B cell (primary cell): ENCODE data around the gene FOXO1. TPM values are rescaled to one million over a fixed set of nuclear protein-coding genes. Genes with fewer than 3 reads are reported as not detected.

Experiments used
- ATAC-seq: fragments of 200-7000 bp; cut with Tn5 transposase; one replicate; pipeline ENCODE4 v1.10.0; 2021; ENCODE audit warnings: low read depth, mild to moderate bottlenecking, moderate number of reproducible peaks, moderate library complexity
- CTCF ChIA-PET: fragments of 350-600 bp; sonication (Branson Sonifier 250); formaldehyde crosslinking; loops from one replicate; lab custom pipeline; 2021; ENCODE audit warnings: antibody characterized with exemption, inconsistent platforms; lab: Charles Lee
- POLR2A ChIA-PET: fragments of 350-600 bp; sonication (Branson Sonifier 250); formaldehyde crosslinking; loops from one replicate; lab custom pipeline; 2021; ENCODE audit warnings: antibody characterized with exemption; lab: Charles Lee
- DNase-seq: peaks from one replicate; pipeline ENCODE4 v3.0.0; 2013
- H2AFZ ChIP-seq: 2 replicates; pipeline ENCODE4 v1.6.1; 2012; ENCODE audit warnings: mild to moderate bottlenecking, low read depth, low read length; ENCODE audit not compliant: insufficient read depth, poor library complexity, severe bottlenecking
- H3K27ac ChIP-seq, 2 donors: 1 replicate in 1 of 2; 2 replicates in 1 of 2; pipeline ENCODE4 v1.5.1; 2012 to 2013; ENCODE audit warnings: low read length in 2 of 2, mild to moderate bottlenecking in 2 of 2, moderate library complexity in 1 of 2
- H3K27me3 ChIP-seq, 4 experiments: fragments of 200-600 bp in 1 of 4; sonication (generic) in 1 of 4; replicated peaks in 1 of 4; 1 replicate in 2 of 4; 2 replicates in 2 of 4; pipeline versions ENCODE4 v1.6.1 to v1.7.0; 2013 to 2016; ENCODE audit warnings: low read length in 3 of 4, mild to moderate bottlenecking in 2 of 4, mixed read lengths in 1 of 4, moderate library complexity in 1 of 4; ENCODE audit not compliant: insufficient read depth in 4 of 4, control insufficient read depth in 3 of 4; ENCODE audit errors: control extremely low read depth in 1 of 4
- H3K36me3 ChIP-seq, 2 experiments: replicated peaks in 1 of 2; 1 replicate in 1 of 2; 2 replicates in 1 of 2; pipeline versions ENCODE4 v1.6.1 to v1.7.1; 2013; ENCODE audit warnings: low read length in 1 of 2; ENCODE audit not compliant: insufficient read depth in 2 of 2, control insufficient read depth in 1 of 2; ENCODE audit errors: control extremely low read depth in 1 of 2, extremely low read depth in 1 of 2
- H3K4me1 ChIP-seq, 2 donors: fragments of 200-600 bp in 1 of 2; sonication (generic) in 1 of 2; 1 replicate in 1 of 2; 2 replicates in 1 of 2; pipeline versions ENCODE4 v1.5.1 to v1.6.1; 2013 to 2017; ENCODE audit warnings: low read length in 2 of 2; ENCODE audit not compliant: control insufficient read depth in 2 of 2, insufficient read depth in 2 of 2
- H3K4me2 ChIP-seq: replicated peaks from 2 replicates; pipeline ENCODE3; 2012; ENCODE audit warnings: mild to moderate bottlenecking, low read depth, low read length; ENCODE audit not compliant: poor library complexity, severe bottlenecking
- H3K4me3 ChIP-seq, 5 experiments: fragments of 200-600 bp in 1 of 5; sonication (generic) in 1 of 5; 1 replicate in 3 of 5; 2 replicates in 2 of 5; pipeline versions ENCODE4 v1.5.1 to v1.7.0; 2011 to 2016; ENCODE audit warnings: low read length in 4 of 5, mild to moderate bottlenecking in 4 of 5, low read depth in 2 of 5, control low read depth in 1 of 5, moderate library complexity in 1 of 5; ENCODE audit not compliant: insufficient read depth in 1 of 5; ENCODE audit errors: control extremely low read depth in 1 of 5, extremely low read depth in 1 of 5
- H3K79me2 ChIP-seq: fragments of 200-600 bp; sonication (generic); one replicate; pipeline ENCODE4 v1.6.0; 2016; ENCODE audit warnings: low read length; ENCODE audit not compliant: control insufficient read depth, insufficient read depth
- H3K9ac ChIP-seq: fragments of 200-600 bp; sonication (generic); 2 replicates; pipeline ENCODE4 v1.6.1; 2017; ENCODE audit warnings: mild to moderate bottlenecking, low read length, moderate library complexity
- H3K9me3 ChIP-seq, 3 donors: one replicate each; pipeline versions ENCODE4 v1.6.1 to v1.7.1; 2013; ENCODE audit warnings: low read length in 2 of 3; ENCODE audit not compliant: control insufficient read depth in 2 of 3, insufficient read depth in 1 of 3; ENCODE audit errors: control extremely low read depth in 1 of 3
- H4K20me1 ChIP-seq: 2 replicates; pipeline ENCODE4 v1.6.0; 2012; ENCODE audit warnings: mild to moderate bottlenecking, low read length; ENCODE audit not compliant: insufficient read depth, control insufficient read depth, poor library complexity, severe bottlenecking
- H3K27ac Mint-ChIP-seq: one replicate; pipeline ENCODE4 v1.8.0; 2021; ENCODE audit warnings: mixed read lengths
- H3K27me3 Mint-ChIP-seq: one replicate; pipeline ENCODE4 v1.8.0; 2021; ENCODE audit warnings: mixed read lengths
- H3K4me1 Mint-ChIP-seq: one replicate; pipeline ENCODE4 v1.8.0; 2021; ENCODE audit warnings: mixed read lengths
- H3K4me3 Mint-ChIP-seq: one replicate; pipeline ENCODE4 v1.8.0; 2021; ENCODE audit warnings: mixed read lengths
- H3K9me3 Mint-ChIP-seq: one replicate; pipeline ENCODE4 v1.8.0; 2022; ENCODE audit warnings: mixed read lengths; ENCODE audit not compliant: insufficient read depth
- CTCF ChIP-seq: fragments of 200-600 bp; IDR thresholded peaks from one replicate; pipeline ENCODE4 v1.8.0; 2022; ENCODE audit warnings: antibody characterized with exemption, mild to moderate bottlenecking
- EZH2 ChIP-seq: IDR thresholded peaks from 2 replicates; pipeline ENCODE4 v1.6.1; 2012; ENCODE audit warnings: borderline replicate concordance, low read depth, mild to moderate bottlenecking, moderate library complexity, low read length; ENCODE audit not compliant: insufficient read depth, poor library complexity, severe bottlenecking
- WGBS: methylation state at CpG from one replicate; pipeline ENCODE4 v1.1.5; 2013; ENCODE audit warnings: missing lambda C conversion rate; ENCODE audit not compliant: insufficient coverage; 5-methylcytosine and 5-hydroxymethylcytosine counted together
- intact Hi-C: fragments of 100-400 bp; cut with micrococcal nuclease; formaldehyde crosslinking; loops from one replicate; pipeline ENCODE4 v1.10.0; 2022
- polyA plus RNA-seq: library from polyadenylated mRNA; depleted of rRNA; stranded (reverse); fragments of >200 nt; gene quantifications from 2 replicates; pipeline ENCODE4 v1.2.3, GENCODE V29; 2012
- total RNA-seq, 2 donors: library from RNA; stranded (reverse); fragments of 120-200 nt in 1 of 2; gene quantifications; 1 replicate in 1 of 2; 2 replicates in 1 of 2; pipeline versions ENCODE4 v1.2.3 to v1.2.4, GENCODE V29; 2013 to 2022

FOXO1 gene
- total and polyA plus RNA-seq, 2 donors (not counting 1 experiment from before 2014, with no cell fraction given): 22.8 to 77.9 TPM

DNA sequence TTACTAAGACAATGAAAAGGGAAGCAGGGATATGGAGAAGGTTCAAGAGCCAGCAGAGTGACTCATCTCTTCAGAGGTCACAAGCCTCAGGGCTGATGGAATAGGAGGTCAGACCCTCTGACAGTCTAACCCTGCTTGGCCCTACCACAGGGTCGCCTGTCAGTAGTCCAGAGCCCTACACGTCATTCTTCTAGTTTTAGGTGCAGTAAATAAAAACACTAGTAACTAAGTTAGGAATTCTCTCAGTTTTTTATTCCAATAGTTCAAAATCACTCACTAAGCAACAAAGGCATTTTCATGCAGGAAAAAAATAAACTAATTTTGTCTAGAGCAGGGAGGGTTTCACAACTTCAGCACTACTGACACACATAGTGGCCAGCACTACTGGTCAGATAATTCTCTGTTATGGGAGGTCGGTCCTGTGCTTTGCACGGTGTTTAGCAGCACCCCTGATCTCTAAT lies 27.2 kb downstream of the FOXO1 start:
- peak overlapping the region; percentile 52 for H3K4me2 ChIP-seq
- ChIA-PET CTCF (no interaction called here), POLR2A (no interaction called here)
- peaks cover 76% of the 10 kb centered on the region for H4K20me1 ChIP-seq
- H2AFZ ChIP-seq: no peak overlapping the region
- no peak overlapping the region for H3K4me3 ChIP-seq
- H3K27ac ChIP-seq: peak overlapping the region in 1 of 2 donors; percentile 78
- H3K79me2 ChIP-seq: peaks cover 99% of the 10 kb centered on the region
- intact Hi-C loops: no loop called here
- no peaks in the 10 kb centered on the region for H3K27me3 ChIP-seq
- DNase-seq (no peak), ATAC-seq (no peak)
- H3K4me1 ChIP-seq: peaks cover 84 to 88% of the 10 kb centered on the region in 2 donors
- Mint-ChIP-seq H3K4me1 (peaks cover 81% of the 10 kb centered on the region), H3K27ac (peak overlapping the region; percentile 50), H3K4me3 (peak overlapping the region; percentile 49), H3K27me3 (no peaks in the 10 kb centered on the region), H3K9me3 (no peaks in the 10 kb centered on the region)
- H3K9me3 ChIP-seq: peaks cover 0 to 6% (median 0%) of the 10 kb centered on the region in 3 donors
- WGBS: 67% methylated on average over 1 of the region's 4 CpGs
- no peak for TF ChIP-seq EZH2
- TF ChIP-seq CTCF: no peak
- peaks cover 0 to 7% of the 10 kb centered on the region in 2 experiments for H3K36me3 ChIP-seq
- no peak overlapping the region for H3K9ac ChIP-seq

DNA sequence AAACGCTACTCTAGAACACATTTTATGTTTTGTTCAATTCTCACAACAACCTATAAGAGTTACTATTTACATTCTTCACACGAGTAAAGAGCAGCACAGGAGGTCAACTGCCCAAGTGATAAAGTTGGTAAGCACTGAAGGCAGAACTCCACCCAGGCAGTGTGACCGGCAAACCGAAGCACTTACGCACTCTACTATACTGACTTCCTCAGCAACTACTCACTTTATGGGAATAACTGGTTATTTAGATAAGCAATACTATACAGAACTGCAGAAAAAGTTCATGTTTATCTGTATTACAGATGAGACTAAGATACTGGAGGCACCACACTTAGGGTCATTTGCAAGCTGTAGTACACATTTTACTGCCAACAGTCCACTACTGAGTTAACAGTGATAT lies 28.8 kb downstream of the FOXO1 start:
- Mint-ChIP-seq H3K27me3 (no peaks in the 10 kb centered on the region), H3K4me1 (peaks cover 84% of the 10 kb centered on the region), H3K9me3 (no peaks in the 10 kb centered on the region), H3K4me3 (peak overlapping the region; percentile 72), H3K27ac (peak overlapping the region; percentile 77)
- Histone ChIP-seq H3K79me2 (peaks cover 99% of the 10 kb centered on the region), H3K4me1 (peaks cover 77 to 89% of the 10 kb centered on the region in 2 donors), H3K36me3 (no peaks in the 10 kb centered on the region), H3K27ac (peak overlapping the region; percentile 50 to 78), H3K9ac (peak overlapping the region; percentile 16), H3K4me2 (peak overlapping the region; percentile 52), H2AFZ (no peak overlapping the region), H4K20me1 (peaks cover 64% of the 10 kb centered on the region), H3K9me3 (peaks cover 0 to 6% (median 0%) of the 10 kb centered on the region in 3 donors), H3K27me3 (no peaks in the 10 kb centered on the region), H3K4me3 (peak overlapping the region in 2 of 5 experiments; percentile 8 to 19)
- ChIA-PET CTCF (interaction anchor here (0.9 to 1.2 kb wide), 4 partner anchors 10 to 28 kb away, joined by 3 to 4 read pairs (median 4); no protein-coding TSS in a partner anchor), POLR2A (interaction anchor here (0.7 to 0.9 kb wide), 3 partner anchors 27 to 238 kb away, joined by 4 to 7 read pairs (median 4); no protein-coding TSS in a partner anchor)
- TF ChIP-seq EZH2 (no peak), CTCF (no peak)
- 17% methylated on average over 1 of the region's 5 CpGs for WGBS
- peak; percentile 80 for ATAC-seq
- intact Hi-C loops: no loop called here
- peak; percentile 65 for DNase-seq
